Endodermal cell (in vitro differentiated cells): Measurements from ENCODE around the gene MYL5. TPM values are rescaled to one million over a fixed set of nuclear protein-coding genes. Genes with fewer than 3 reads are reported as not detected.

Source experiments
- DNase-seq: peaks from one replicate; pipeline ENCODE4 v3.0.0-alpha.2; 2017
- H3K27ac ChIP-seq: 2 replicates; pipeline ENCODE4 v1.5.1; 2013; ENCODE audit warnings: mild to moderate bottlenecking, low read depth, low read length, moderate library complexity
- H3K27me3 ChIP-seq: 2 replicates; pipeline ENCODE4 v1.6.1; 2013; ENCODE audit warnings: mild to moderate bottlenecking, low read length, moderate library complexity; ENCODE audit not compliant: insufficient read depth, control insufficient read depth, poor library complexity, severe bottlenecking
- H3K36me3 ChIP-seq: 2 replicates; pipeline ENCODE4 v1.7.0; 2013; ENCODE audit warnings: mild to moderate bottlenecking, low read length, moderate library complexity; ENCODE audit not compliant: control insufficient read depth, insufficient read depth
- H3K4me1 ChIP-seq: one replicate; pipeline ENCODE4 v1.7.0; 2013; ENCODE audit warnings: low read length; ENCODE audit not compliant: control insufficient read depth, insufficient read depth
- H3K4me3 ChIP-seq: 2 replicates; pipeline ENCODE4 v1.5.1; 2013; ENCODE audit warnings: mild to moderate bottlenecking, low read length, moderate library complexity
- H3K9ac ChIP-seq: 2 replicates; pipeline ENCODE4 v1.6.1; 2013; ENCODE audit warnings: mild to moderate bottlenecking, low read length, moderate library complexity; ENCODE audit not compliant: poor library complexity, severe bottlenecking; ENCODE audit errors: extremely low read depth
- H3K9me3 ChIP-seq: 2 replicates; pipeline ENCODE4 v1.6.1; 2013; ENCODE audit warnings: mild to moderate bottlenecking, low read length, moderate library complexity; ENCODE audit not compliant: control insufficient read depth
- H3K27ac Mint-ChIP-seq: 2 replicates; pipeline ENCODE4 v1.8.0; 2020; ENCODE audit warnings: mixed read lengths
- H3K27me3 Mint-ChIP-seq: 2 replicates; pipeline ENCODE4 v1.8.0; 2021; ENCODE audit warnings: mild to moderate bottlenecking, mixed read lengths; ENCODE audit not compliant: insufficient read depth
- H3K36me3 Mint-ChIP-seq: 2 replicates; pipeline ENCODE4 v1.8.0; 2020; ENCODE audit warnings: low read depth, mixed read lengths
- H3K4me1 Mint-ChIP-seq: 2 replicates; pipeline ENCODE4 v1.8.0; 2020; ENCODE audit warnings: mixed read lengths
- H3K4me3 Mint-ChIP-seq: 2 replicates; pipeline ENCODE4 v1.8.0; 2020; ENCODE audit warnings: mild to moderate bottlenecking, moderate library complexity, mixed read lengths
- H3K9me3 Mint-ChIP-seq: 2 replicates; pipeline ENCODE4 v1.8.0; 2020; ENCODE audit warnings: mild to moderate bottlenecking, mixed read lengths
- CTCF ChIP-seq: fragments of 200-600 bp; sonication (generic); conservative IDR thresholded peaks from 2 replicates; pipeline ENCODE4 v1.5.0; 2021; ENCODE audit warnings: antibody characterized with exemption, mild to moderate bottlenecking
- WGBS, 2 experiments: methylation state at CpG; one replicate each; pipeline versions ENCODE4 v1.1.5 to v1.1.7; 2013; ENCODE audit warnings: missing lambda C conversion rate in 2 of 2, mixed read lengths in 1 of 2; ENCODE audit not compliant: insufficient coverage in 1 of 2, insufficient read length in 1 of 2; 5-methylcytosine and 5-hydroxymethylcytosine counted together
- total RNA-seq, 2 donors: library from RNA; stranded (reverse); fragmentation: NEBNext Ultra II Directional in 1 of 2; extraction: Animal tissue kit (Norgen Biotek cat#: 25700) in 1 of 2; gene quantifications; 2 replicates in 1 of 2; 3 replicates in 1 of 2; pipeline ENCODE4 v1.2.1, GENCODE V29; 2021

Gene MYL5
- total RNA-seq, 2 donors from 2014 or later, result 20.0 to 23.4 TPM

- no peak for DNase-seq
- H3K4me1 ChIP-seq, result no peaks in the 10 kb centered on the region
- H3K9me3 ChIP-seq, result no peaks in the 10 kb centered on the region
- H3K4me3 Mint-ChIP-seq, result no peak overlapping the region
- H3K4me3 ChIP-seq, result no peak overlapping the region
- H3K9me3 Mint-ChIP-seq, result peaks cover 10% of the 10 kb centered on the region
- no peak overlapping the region for H3K27ac ChIP-seq
- no peaks in the 10 kb centered on the region for H3K27me3 Mint-ChIP-seq
- H3K4me1 Mint-ChIP-seq, result no peaks in the 10 kb centered on the region
- H3K9ac ChIP-seq, result no peak overlapping the region
- H3K36me3 ChIP-seq, result peaks cover 43% of the 10 kb centered on the region
- 88 to 94% methylated on average over 2 to 9 of the region's 9 CpGs for WGBS, 2 experiments
- peaks cover 38% of the 10 kb centered on the region for H3K36me3 Mint-ChIP-seq
- no peaks in the 10 kb centered on the region for H3K27me3 ChIP-seq
- no peak for TF ChIP-seq CTCF
- no peak overlapping the region for H3K27ac Mint-ChIP-seq
Measured at GRCh38 chr4:712916-713632, 38.7 kb downstream of the MYL5 start.

- no peaks in the 10 kb centered on the region for H3K27me3 ChIP-seq
- H3K4me3 ChIP-seq, result no peak overlapping the region
- no peaks in the 10 kb centered on the region for H3K9me3 ChIP-seq
- Mint-ChIP-seq H3K4me3 (no peak overlapping the region), H3K27me3 (no peaks in the 10 kb centered on the region), H3K9me3 (peaks cover 4% of the 10 kb centered on the region), H3K36me3 (peaks cover 32% of the 10 kb centered on the region), H3K4me1 (no peaks in the 10 kb centered on the region), H3K27ac (no peak overlapping the region)
- H3K9ac ChIP-seq, result no peak overlapping the region
- no peak for DNase-seq
- WGBS, 2 experiments, result 91 to 93% methylated on average over 17 to 18 of the region's 18 CpGs
- H3K27ac ChIP-seq, result no peak overlapping the region
- no peaks in the 10 kb centered on the region for H3K4me1 ChIP-seq
- peaks cover 33% of the 10 kb centered on the region for H3K36me3 ChIP-seq
- TF ChIP-seq CTCF, result no peak
Measured at GRCh38 chr4:714087-714486, 39.7 kb downstream of the MYL5 start.

- no peaks in the 10 kb centered on the region for H3K9me3 Mint-ChIP-seq
- H3K36me3 Mint-ChIP-seq, result peaks cover 39% of the 10 kb centered on the region
- Histone ChIP-seq H3K4me1 (no peaks in the 10 kb centered on the region), H3K27me3 (no peaks in the 10 kb centered on the region), H3K27ac (no peak overlapping the region), H3K9me3 (no peaks in the 10 kb centered on the region), H3K4me3 (no peak overlapping the region), H3K36me3 (peaks cover 17% of the 10 kb centered on the region), H3K9ac (no peak overlapping the region)
- WGBS, 2 experiments, result 95 to 96% methylated on average over 10 to 34 of the region's 34 CpGs
- DNase-seq, result no peak
- TF ChIP-seq CTCF, result no peak
- H3K27ac Mint-ChIP-seq, result peak overlapping the region; percentile 58
- no peak overlapping the region for H3K4me3 Mint-ChIP-seq
- no peaks in the 10 kb centered on the region for H3K27me3 Mint-ChIP-seq
- H3K4me1 Mint-ChIP-seq, result no peaks in the 10 kb centered on the region
Measured at GRCh38 chr4:717601-718320, 43.4 kb downstream of the MYL5 start.
